Adrenal gland (tissue), 5 donors: ENCODE measurements around the gene NIPAL4.
A peak's percentile ranks its signal among the peaks of the same experiment; 100 is the strongest.

Experiments
- POLR2A ChIP-seq, 2 donors: fragments of 450-650 bp; IDR thresholded peaks; one replicate each; pipeline ENCODE4 v1.6.1; 2017; ENCODE audit warnings: antibody characterized with exemption in 2 of 2, mild to moderate bottlenecking in 2 of 2, moderate library complexity in 1 of 2
- TF ChIP-seq, protein P1 (sequence below), 6 experiments: fragments of 450-650 bp in 4 of 6; fragments of 200-600 bp in 2 of 6; sonication (generic) in 1 of 6; IDR thresholded peaks; 1 replicate in 5 of 6; 2 replicates in 1 of 6; pipeline versions ENCODE4 v1.5.1 to v1.8.0; 2016 to 2021; ENCODE audit warnings: antibody characterized with exemption in 6 of 6, mild to moderate bottlenecking in 2 of 6, moderate library complexity in 1 of 6
- donor health status: DM: no; HTN: no; CAD: no.

DNA sequence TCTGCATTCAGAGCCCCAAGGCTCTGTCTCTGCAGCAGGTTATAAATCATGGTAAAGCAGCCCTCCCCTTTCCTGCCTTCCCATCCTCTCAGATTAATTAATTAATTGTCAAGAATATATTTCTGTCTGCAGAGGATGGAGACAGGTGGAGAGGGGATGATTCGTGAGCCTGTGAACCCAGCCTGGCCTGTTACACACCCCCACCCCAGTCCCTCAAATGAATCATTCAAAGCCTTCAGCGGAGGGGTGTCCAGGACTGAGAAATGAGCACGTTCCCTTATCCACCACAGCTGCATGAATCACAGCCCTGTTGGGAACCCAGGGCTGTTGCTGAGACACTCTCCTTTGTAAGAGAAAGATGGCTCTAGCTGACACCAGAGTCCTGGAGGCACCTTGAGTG lies 56.0 kb downstream of the NIPAL4 start:
- TF ChIP-seq, protein P1, sequence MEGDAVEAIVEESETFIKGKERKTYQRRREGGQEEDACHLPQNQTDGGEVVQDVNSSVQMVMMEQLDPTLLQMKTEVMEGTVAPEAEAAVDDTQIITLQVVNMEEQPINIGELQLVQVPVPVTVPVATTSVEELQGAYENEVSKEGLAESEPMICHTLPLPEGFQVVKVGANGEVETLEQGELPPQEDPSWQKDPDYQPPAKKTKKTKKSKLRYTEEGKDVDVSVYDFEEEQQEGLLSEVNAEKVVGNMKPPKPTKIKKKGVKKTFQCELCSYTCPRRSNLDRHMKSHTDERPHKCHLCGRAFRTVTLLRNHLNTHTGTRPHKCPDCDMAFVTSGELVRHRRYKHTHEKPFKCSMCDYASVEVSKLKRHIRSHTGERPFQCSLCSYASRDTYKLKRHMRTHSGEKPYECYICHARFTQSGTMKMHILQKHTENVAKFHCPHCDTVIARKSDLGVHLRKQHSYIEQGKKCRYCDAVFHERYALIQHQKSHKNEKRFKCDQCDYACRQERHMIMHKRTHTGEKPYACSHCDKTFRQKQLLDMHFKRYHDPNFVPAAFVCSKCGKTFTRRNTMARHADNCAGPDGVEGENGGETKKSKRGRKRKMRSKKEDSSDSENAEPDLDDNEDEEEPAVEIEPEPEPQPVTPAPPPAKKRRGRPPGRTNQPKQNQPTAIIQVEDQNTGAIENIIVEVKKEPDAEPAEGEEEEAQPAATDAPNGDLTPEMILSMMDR (IDR thresholded peaks at IDR 0.05): no peak
- peak in 1 of 2 donors; percentile 58 for TF ChIP-seq POLR2A (IDR thresholded peaks at IDR 0.05)
